Measurements from ENCODE around the gene CLSTN2.

The CLSTN2 gene

GRCh38 chr3:140129768-140130284, 194.8 kb downstream of the CLSTN2 start:
- Histone ChIP-seq H3K4me3 (no peak overlapping the region), H3K4me1 (no peaks in the 10 kb centered on the region), H3K27ac (no peak overlapping the region), H3K27me3 (no peaks in the 10 kb centered on the region), H3K9me3 (no peaks in the 10 kb centered on the region), H3K36me3 (no peaks in the 10 kb centered on the region)
- intact Hi-C loops (cut with DNase I; ENCODE audit: low total_unique reads): no loop called here
- DNase-seq: no peak
- TF ChIP-seq CTCF (IDR thresholded peaks at IDR 0.05): no peak

GRCh38 chr3:140131895-140132294, 196.9 kb downstream of the CLSTN2 start:
- intact Hi-C loops (cut with DNase I; ENCODE audit: low total_unique reads): no loop called here
- no peak for TF ChIP-seq CTCF (IDR thresholded peaks at IDR 0.05)
- no peaks in the 10 kb centered on the region for H3K27me3 ChIP-seq
- H3K9me3 ChIP-seq: no peaks in the 10 kb centered on the region
- no peak overlapping the region for H3K4me3 ChIP-seq
- no peak overlapping the region for H3K27ac ChIP-seq
- H3K4me1 ChIP-seq: no peaks in the 10 kb centered on the region
- no peak for DNase-seq
- H3K36me3 ChIP-seq: no peaks in the 10 kb centered on the region

- Histone ChIP-seq H3K4me1 (no peaks in the 10 kb centered on the region), H3K27me3 (no peaks in the 10 kb centered on the region), H3K36me3 (no peaks in the 10 kb centered on the region), H3K9me3 (no peaks in the 10 kb centered on the region), H3K27ac (no peak overlapping the region), H3K4me3 (no peak overlapping the region)
- no peak for TF ChIP-seq CTCF (IDR thresholded peaks at IDR 0.05)
- intact Hi-C loops (cut with DNase I; ENCODE audit: low total_unique reads): no loop called here
- DNase-seq: no peak
Observed at GRCh38 chr3:140134231-140134965, 199.4 kb downstream of the CLSTN2 start.

GRCh38 chr3:140135461-140135860, 200.5 kb downstream of the CLSTN2 start:
- no peak overlapping the region for H3K27ac ChIP-seq
- TF ChIP-seq CTCF (IDR thresholded peaks at IDR 0.05): no peak
- H3K4me1 ChIP-seq: no peaks in the 10 kb centered on the region
- no peak for DNase-seq
- no peaks in the 10 kb centered on the region for H3K36me3 ChIP-seq
- no peak overlapping the region for H3K4me3 ChIP-seq
- intact Hi-C loops (cut with DNase I; ENCODE audit: low total_unique reads): no loop called here
- H3K9me3 ChIP-seq: no peaks in the 10 kb centered on the region
- no peaks in the 10 kb centered on the region for H3K27me3 ChIP-seq

GRCh38 chr3:140143367-140144069, 208.5 kb downstream of the CLSTN2 start:
- H3K9me3 ChIP-seq: no peaks in the 10 kb centered on the region
- intact Hi-C loops (cut with DNase I; ENCODE audit: low total_unique reads): no loop called here
- H3K36me3 ChIP-seq: no peaks in the 10 kb centered on the region
- DNase-seq: no peak
- no peak for TF ChIP-seq CTCF (IDR thresholded peaks at IDR 0.05)
- no peaks in the 10 kb centered on the region for H3K4me1 ChIP-seq
- no peak overlapping the region for H3K27ac ChIP-seq
- no peaks in the 10 kb centered on the region for H3K27me3 ChIP-seq
- H3K4me3 ChIP-seq: no peak overlapping the region

Data from tibial artery (tissue), 4 donors.